RWPE1 (cell line): ENCODE data around the gene MPV17L2.

ENCODE experiments used
- CTCF ChIA-PET: fragments of 350-600 bp; sonication (Branson Sonifier 250); formaldehyde crosslinking; extraction: SDS; loops from one replicate; lab custom pipeline; 2021; lab: Yijun Ruan, JAX
- POLR2A ChIA-PET: fragments of 400-600 bp; formaldehyde crosslinking; extraction: SDS; loops from one replicate; lab custom pipeline; 2020; ENCODE audit warnings: antibody characterized with exemption; ENCODE audit not compliant: low non-redundant PET; lab: Yijun Ruan, JAX
- DNase-seq: peaks from one replicate; pipeline ENCODE4 v3.0.0; 2012; ENCODE audit warnings: low spot score
- H3K27ac ChIP-seq: fragments of 450-650 bp; 2 replicates; pipeline ENCODE4 v1.5.1; 2017
- TF ChIP-seq, protein P1 (sequence below): fragments of 450-650 bp; conservative IDR thresholded peaks from 2 replicates; pipeline ENCODE4 v1.5.1; 2017; ENCODE audit warnings: low read depth, mild to moderate bottlenecking

MPV17L2 gene

DNA sequence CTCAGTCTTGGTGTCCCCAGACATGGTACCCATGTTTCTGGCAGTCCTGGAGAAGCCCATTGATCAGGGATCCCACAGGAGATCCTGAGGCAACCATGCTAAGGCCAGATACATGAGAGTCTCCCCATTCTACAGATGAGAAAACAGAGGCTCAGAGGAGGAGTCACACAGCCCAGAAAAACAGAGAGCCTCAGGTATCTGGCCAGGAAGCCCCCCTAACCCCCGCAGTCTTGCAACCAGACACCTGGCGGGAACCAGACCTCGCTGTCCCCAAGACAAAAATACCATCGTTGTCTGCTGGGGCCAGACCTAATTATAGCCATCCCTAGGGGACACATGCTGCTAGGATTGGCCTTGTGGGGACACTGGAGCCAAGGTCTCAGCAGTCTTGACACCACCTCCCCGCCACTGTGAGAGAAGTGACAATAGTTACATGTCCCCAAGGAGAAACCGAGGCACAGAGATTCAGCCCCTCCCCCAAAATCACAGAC is 34.8 kb downstream of the MPV17L2 start:
- POLR2A ChIA-PET, result no interaction called here
- CTCF ChIA-PET, result no interaction called here
- TF ChIP-seq, protein P1, sequence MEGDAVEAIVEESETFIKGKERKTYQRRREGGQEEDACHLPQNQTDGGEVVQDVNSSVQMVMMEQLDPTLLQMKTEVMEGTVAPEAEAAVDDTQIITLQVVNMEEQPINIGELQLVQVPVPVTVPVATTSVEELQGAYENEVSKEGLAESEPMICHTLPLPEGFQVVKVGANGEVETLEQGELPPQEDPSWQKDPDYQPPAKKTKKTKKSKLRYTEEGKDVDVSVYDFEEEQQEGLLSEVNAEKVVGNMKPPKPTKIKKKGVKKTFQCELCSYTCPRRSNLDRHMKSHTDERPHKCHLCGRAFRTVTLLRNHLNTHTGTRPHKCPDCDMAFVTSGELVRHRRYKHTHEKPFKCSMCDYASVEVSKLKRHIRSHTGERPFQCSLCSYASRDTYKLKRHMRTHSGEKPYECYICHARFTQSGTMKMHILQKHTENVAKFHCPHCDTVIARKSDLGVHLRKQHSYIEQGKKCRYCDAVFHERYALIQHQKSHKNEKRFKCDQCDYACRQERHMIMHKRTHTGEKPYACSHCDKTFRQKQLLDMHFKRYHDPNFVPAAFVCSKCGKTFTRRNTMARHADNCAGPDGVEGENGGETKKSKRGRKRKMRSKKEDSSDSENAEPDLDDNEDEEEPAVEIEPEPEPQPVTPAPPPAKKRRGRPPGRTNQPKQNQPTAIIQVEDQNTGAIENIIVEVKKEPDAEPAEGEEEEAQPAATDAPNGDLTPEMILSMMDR, result no peak
- DNase-seq, result no peak
- no peak overlapping the region for H3K27ac ChIP-seq

DNA sequence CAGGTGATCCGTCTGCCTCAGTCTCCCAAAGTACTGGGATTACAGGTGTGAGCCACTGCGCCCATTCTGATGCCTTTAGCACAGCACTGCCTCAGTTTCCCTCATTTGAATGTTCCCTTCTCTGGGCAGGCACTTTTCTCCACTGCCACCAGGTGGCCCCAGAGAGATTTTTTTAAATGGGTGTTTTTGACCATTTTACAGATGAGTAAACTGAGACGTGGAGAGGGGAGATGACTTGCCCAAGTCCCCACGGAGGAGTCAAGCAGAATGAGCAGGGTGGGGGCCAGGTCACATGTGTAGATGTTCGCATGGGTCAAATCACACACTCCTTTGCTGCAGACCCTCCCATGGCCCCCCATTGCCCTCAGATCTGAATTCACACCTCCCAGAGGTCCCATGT is 36.5 kb downstream of the MPV17L2 start:
- ChIA-PET CTCF (no interaction called here), POLR2A (no interaction called here)

DNA sequence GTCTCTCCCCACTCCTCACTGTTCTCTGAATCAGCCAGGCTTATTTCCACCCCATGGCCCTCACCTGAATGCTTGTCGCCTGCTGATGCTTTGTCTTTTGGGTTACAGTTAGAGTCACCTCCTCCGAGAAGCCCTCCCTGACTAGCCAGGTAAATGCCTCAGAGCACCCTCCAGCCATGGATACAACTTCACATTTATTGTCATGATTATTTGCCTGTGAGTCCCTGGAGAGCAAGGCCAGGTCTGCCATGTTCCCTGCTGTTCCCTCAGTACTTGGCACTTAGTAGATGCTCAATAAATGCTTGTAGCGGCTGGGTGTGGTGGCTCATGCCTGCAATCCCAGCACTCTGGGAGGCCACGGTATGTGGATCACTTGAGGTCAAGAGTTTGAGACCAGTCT is 36.9 kb downstream of the MPV17L2 start:
- CTCF ChIA-PET, result no interaction called here
- TF ChIP-seq, protein P1, result no peak
- H3K27ac ChIP-seq, result no peak overlapping the region
- POLR2A ChIA-PET, result no interaction called here
- DNase-seq, result no peak

More for the DNA sequence above, 36.5 kb downstream of the MPV17L2 start:
- no peak overlapping the region for H3K27ac ChIP-seq
- TF ChIP-seq, protein P1, result no peak; the same call in 1 of the 2 replicates
- DNase-seq, result no peak

DNA sequence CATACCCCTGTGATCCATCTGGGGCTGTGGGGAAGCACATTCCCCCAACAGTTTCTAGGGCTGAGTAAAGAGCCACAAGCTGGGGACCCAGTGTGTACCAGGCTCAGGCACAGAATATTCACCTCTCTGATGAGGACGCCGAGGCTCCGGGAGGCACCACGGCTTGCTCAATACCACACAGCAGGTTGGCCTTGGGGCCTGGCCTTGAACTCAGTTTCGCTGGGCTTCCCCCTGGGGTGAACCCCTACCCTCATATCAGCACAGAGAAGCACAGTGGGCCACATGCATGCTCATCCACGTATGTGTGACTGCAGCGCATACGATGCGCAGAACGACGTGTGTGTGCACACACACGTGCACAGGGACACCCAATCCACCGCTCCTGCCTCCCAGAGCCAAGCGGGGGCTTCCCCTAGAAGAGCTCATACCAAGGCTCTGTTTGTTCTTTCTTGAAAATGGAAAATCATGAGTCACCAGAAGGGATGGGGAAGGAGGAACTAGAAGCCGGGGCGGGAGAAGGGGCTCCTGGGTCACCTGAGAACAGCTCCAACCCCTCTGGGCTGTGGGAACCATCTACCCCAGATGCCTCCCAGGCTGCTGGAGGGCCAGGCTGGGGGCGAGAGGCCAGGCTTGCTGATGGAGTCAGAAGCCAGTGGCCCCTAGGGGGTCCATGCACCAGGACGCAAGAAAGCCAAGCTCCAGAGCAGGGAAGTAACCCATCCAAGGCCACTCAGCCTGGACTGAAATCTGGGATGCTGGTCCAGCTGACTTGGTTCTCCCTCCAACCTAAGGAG is 38.1 kb downstream of the MPV17L2 start:
- POLR2A ChIA-PET, result interaction anchor here (0.8 kb wide), 1 partner anchor 33 kb away, joined by 3 read pairs; no protein-coding TSS in a partner anchor
- no peak overlapping the region for H3K27ac ChIP-seq

DNA sequence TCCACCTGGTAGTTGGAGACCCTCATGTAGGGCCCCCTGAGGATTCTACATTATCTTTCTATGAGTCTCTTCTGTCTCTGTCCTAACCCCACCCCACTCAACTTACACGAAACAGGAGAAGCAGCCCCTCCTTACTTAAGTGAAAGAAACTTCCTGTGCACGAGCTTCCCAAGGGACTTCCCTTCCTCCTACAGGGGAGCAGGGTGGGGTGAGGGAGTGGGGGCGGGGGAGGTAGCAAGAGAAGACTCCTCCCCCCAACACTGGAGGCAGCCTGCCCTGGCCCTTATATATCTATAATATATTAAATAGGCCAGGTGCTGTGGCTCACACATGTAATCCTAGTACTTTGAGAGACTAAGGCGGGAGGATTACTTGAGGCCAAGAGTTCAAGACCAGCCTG is 38.8 kb downstream of the MPV17L2 start:
- H3K27ac ChIP-seq, result no peak overlapping the region
- POLR2A ChIA-PET, result interaction anchor here (0.8 kb wide), 1 partner anchor 34 kb away, joined by 3 read pairs; no protein-coding TSS in a partner anchor
- DNase-seq, result no peak
- TF ChIP-seq, protein P1, result no peak
- CTCF ChIA-PET, result interaction anchor here (1.2 kb wide), 1 partner anchor 17 kb away, joined by 3 read pairs; no protein-coding TSS in a partner anchor

More for the DNA sequence above, 38.1 kb downstream of the MPV17L2 start:
- TF ChIP-seq, protein P1, result no peak
- CTCF ChIA-PET, result interaction anchor here (0.7 to 1.2 kb wide), 2 partner anchors 18 to 20 kb away, joined by 3 to 6 read pairs; no protein-coding TSS in a partner anchor
- DNase-seq, result no peak

DNA sequence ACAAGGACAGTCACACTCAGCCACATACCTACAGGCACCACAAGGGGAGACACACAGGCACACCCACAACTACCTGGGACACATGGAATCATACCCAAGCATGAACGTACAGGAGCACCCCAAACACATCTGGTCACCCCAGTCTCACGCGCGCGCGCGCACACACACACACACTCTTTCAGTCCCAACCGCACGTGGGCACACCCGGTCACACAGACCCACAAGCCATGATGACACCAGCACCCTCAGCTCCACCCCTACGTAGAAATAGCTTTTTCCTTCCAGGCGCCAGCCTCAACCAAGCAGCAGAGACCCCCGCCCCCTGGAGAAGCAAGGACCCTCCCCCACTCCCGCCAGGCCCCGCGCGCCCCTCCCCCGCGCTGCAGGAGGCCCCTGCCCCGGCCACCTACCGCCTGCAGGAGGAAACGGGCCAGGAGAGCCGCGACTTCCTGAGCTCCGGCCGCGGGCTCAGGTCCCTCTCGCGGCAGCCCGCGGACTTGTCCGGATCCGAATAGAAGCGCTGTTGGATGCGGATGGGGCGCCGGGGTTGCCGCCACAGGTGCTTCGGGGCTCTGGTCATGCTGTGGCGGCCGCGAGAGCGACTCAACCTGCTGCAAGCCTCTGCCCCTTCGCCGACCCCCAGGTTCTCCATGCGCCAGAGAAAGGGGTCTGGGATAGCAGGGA is 39.7 kb downstream of the MPV17L2 start:
- ChIA-PET CTCF (interaction anchor here (0.6 to 2.3 kb wide), 4 partner anchors 8 to 737 kb away, joined by 3 to 12 read pairs (median 3); no protein-coding TSS in a partner anchor), POLR2A (no interaction called here)
- TF ChIP-seq, protein P1, result no peak
- peak; percentile 33 for DNase-seq
- no peak overlapping the region for H3K27ac ChIP-seq
